Esophagus muscularis mucosa (tissue), 4 donors: ENCODE measurements around the gene PML.
A peak's percentile ranks its signal among the peaks of the same experiment; 100 is the strongest.

Experiments used
- CTCF ChIP-seq, 3 experiments: fragments of 200-600 bp in 2 of 3; fragments of 450-650 bp in 1 of 3; sonication (generic) in 2 of 3; IDR thresholded peaks; one replicate each; pipeline ENCODE4 v1.5.1; 2017 to 2019; ENCODE audit warnings: antibody characterized with exemption in 3 of 3, mild to moderate bottlenecking in 2 of 3, moderate library complexity in 1 of 3
- EP300 ChIP-seq: sonication (generic); formaldehyde crosslinking; IDR thresholded peaks from one replicate; pipeline ENCODE4 v1.6.1; 2017; ENCODE audit warnings: antibody characterized with exemption
- POLR2A ChIP-seq: fragments of 450-650 bp; IDR thresholded peaks from one replicate; pipeline ENCODE4 v1.6.1; 2017; ENCODE audit warnings: antibody characterized with exemption, moderate library complexity, mild to moderate bottlenecking, low read depth
- POLR2AphosphoS5 ChIP-seq, 2 donors: sonication (generic); formaldehyde crosslinking; IDR thresholded peaks; one replicate each; pipeline ENCODE4 v1.6.1; 2017; ENCODE audit warnings: antibody characterized with exemption in 2 of 2

- TF ChIP-seq CTCF (IDR thresholded peaks at IDR 0.05) (peak; percentile 28 to 53 (median 44)), POLR2A (no peak), POLR2AphosphoS5 (IDR thresholded peaks at IDR 0.05) (no peak), EP300 (no peak)
Measured at GRCh38 chr15:74036271-74037170, 42.0 kb downstream of the PML start.
